Measurements from ENCODE around the gene DFFB.

Gene DFFB

DNA sequence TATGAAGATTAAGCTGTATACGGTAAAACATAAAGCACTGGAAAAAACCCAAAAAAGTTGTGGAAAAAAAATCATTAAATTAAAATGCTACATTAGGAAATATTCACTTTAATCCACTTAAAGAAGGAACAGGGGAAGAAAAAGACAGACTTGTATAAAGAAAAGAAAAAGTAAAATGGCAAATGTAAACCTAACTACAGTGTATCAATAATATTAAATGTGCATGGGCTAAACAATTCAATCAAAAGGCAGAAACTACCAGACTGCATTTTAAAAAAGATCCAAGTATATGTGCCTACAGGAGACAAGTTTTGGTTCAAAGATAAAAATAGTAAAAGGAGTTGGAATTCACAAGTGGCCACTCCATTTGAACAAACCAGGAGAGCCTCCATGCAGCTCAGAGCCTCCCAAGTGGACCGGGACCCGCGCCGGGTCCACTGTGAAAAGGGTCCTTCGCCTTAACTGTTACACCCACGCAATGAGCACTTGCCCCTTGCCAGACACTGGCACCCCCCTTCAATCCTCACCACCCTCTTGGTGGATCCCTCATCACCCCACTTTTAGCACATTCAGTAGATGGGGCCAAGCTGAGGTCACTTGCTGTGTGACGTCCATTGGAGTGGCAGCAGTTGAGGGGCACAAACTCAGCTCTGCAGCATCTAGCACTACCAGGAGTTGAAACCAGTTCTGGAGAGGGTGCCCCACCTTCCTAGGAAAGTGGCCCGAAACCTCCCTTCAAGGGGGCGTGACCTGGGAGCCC is 41.9 kb downstream of the DFFB start:
- DNase-seq = no peak

GRCh38 chr1:3899754-3900149 is 42.5 kb downstream of the DFFB start:
- DNase-seq = no peak

GRCh38 chr1:3900150-3900968 is 43.1 kb downstream of the DFFB start, which contains the start of gene C1orf174:
TSS of gene C1orf174 (minus strand) at chr1:3900272. CDS start at chr1:3900186, 86 bp downstream.
- peak; percentile 97 for DNase-seq

DNA sequence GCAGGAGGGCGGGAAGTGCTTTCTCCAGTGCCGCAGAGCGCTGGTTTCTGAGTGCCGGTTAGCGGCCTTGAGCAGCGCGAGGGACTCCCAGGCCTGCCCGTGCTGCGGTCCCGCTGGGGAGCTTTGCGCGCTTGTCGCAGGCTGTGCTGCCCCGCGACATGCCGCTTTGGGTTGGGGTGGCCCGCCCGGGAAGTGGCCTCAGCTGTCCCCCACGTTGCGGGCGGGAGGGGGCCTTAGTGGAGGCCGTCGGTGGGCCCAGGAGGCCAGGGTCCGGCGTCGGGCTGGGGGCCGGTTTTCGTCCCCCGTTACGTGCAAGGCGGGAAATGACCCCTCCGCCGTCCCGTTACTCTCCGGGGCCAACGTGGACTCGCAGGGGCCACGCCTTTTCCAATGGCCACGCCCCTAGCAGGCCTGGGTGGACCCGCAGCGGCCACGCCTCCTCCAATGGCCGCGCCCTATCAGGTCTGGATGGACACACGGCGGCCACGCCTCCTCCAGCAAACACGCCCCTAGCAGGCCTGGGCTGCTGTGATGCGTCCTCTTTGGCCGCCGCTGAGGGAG is 43.8 kb downstream of the DFFB start:
- peak; percentile 55 for DNase-seq

GRCh38 chr1:3902111-3902511 is 44.8 kb downstream of the DFFB start:
- DNase-seq = no peak

DNA sequence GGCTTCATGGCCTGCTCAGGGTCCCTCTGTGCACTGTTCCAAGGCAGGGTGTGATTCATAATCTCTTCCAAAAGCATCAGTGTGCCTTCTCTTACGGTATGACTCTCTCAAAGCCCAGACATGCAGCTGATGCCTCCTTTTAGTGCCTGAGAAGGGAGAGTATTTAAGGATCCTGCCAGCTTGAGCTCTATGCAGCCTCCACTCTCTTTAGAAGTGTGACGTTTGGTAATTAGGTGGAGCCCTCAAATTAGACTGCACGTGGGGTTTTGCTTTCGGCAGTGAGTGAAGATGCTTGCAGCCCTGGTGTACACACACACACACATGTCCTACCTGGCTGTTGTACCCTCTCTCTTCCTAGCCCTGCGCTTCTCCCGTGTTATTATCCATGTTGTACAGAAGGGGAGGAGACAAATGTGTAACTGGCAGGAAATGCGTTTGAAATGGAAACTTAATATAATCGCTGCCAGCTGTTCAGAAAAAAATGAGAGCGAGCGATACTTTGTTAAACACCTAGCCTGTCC is 45.4 kb downstream of the DFFB start:
- no peak for DNase-seq

DNA sequence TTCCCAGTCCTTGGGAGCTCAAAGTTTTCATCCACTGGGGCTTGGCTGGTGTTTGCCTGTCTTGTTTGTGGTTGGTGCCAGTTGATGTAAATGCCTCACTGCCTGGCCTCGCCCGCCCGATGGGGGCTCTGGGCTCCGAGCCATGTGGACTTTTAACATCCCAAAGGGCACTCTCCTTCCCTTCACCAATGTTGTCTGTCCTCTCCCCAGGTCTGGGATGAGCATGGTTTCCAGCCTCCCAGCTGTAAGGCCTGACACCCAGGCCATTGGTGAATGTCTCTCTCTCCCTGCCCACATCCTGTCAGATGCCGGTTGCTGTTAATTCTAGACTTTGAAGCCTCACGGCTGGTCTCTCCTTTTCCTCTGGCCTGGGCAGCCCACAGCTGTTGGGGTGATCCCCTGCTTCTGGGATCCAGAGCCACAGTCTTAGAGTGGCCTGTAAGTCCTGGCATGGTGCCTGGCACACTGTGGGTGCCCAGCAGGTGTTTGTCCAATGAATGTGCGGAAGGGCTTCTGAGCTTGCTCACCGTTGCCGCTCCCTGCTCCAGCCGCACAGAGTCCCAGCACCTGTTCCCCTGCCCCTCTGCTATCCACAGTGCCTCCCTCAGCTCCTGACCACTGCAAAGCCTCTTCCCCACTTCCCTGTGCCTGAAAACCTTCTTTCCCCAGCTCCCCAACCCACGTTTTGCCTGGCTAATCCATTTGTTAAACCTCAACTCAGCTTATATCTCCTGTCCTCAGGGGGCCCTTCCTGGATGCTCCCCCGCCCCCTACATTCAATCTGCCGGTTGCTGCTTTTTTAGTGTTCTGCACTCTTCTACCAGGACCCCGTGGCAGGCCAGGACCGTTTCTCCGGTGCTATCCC is 46.1 kb downstream of the DFFB start:
- peak; percentile 46 for DNase-seq

GRCh38 chr1:3904006-3904842 is 46.9 kb downstream of the DFFB start:
- no peak for DNase-seq

GRCh38 chr1:3904843-3905185 is 47.5 kb downstream of the DFFB start:
- DNase-seq = no peak

GRCh38 chr1:3905266-3905952 is 48.1 kb downstream of the DFFB start:
- no peak for DNase-seq

- DNase-seq = no peak
Measured at GRCh38 chr1:3905953-3906671, 48.8 kb downstream of the DFFB start.

- DNase-seq = no peak
Measured at GRCh38 chr1:3906672-3907020, 49.4 kb downstream of the DFFB start.

DNA sequence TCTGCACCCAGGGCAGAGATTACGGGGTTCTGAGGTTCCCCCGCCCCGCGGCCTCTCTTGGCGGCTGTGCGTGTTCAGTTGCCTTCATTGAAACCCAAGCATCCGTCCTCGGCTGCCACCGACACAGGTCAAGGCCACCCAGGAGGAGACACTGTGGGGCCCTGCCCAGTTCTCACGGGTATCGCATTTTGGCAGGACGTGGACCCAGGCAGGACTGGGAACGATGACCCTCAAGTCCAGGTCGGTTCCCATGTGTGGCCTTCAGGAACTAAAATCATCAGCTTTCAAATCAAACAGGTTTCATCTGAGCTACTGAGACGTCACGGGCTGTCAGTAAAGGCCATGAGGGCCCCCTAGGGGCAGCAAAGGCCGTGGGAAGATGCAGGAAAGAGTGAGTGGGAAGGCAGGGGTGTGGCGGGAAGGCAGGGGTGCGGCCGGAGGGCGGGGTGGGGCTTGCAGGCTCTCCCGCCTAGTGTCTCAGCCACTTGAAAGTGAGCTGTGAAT is 49.8 kb downstream of the DFFB start:
- DNase-seq = no peak

DNA sequence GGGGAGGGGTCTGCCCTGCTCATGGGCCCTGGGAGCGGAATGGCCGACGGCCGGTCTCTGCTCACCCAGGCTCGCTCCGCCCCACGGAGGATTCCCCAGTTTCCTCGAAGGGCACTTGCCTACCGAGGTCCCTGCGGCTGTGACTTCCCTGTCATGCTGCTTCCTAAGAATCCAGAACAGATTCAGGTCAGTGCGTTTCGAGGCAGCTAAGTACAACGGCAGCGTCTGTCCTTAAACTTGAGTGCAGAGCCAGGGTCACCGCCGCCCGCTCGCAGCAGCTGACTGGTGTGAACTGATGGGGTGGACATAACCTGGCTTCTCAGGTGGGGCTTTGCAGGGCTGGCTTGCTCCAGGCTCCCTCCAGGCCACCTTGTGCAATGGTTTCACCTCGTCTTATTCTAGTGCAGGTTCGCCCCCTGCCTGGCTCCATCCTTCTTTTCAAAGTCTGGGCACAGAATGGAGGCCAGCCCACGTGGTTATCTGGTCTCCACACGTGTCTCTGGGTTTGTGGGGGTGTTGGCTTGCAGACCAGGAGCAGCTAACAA is 50.4 kb downstream of the DFFB start:
- no peak for DNase-seq

GRCh38 chr1:3908886-3909517 is 51.7 kb downstream of the DFFB start:
- DNase-seq = no peak

DNA sequence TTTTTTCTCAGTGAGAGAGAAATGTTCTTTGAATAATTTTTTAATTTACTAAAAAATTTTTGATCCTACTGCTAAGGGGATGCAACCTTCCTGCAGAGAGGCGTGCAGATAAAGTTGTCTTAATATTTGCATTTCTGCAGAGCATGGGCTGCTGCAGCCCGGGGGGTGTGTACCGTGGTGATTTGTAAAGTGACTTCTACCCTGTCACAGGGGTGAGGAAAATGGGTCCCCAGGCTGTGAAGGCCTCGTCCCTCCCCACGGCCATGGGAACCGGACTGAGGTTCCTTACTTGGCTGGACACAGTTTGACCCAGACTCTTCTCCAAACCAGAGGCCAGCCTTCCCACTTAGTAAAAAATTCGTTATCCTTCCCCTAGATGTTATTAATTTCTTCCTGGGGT is 52.3 kb downstream of the DFFB start:
- no peak for DNase-seq

DNA sequence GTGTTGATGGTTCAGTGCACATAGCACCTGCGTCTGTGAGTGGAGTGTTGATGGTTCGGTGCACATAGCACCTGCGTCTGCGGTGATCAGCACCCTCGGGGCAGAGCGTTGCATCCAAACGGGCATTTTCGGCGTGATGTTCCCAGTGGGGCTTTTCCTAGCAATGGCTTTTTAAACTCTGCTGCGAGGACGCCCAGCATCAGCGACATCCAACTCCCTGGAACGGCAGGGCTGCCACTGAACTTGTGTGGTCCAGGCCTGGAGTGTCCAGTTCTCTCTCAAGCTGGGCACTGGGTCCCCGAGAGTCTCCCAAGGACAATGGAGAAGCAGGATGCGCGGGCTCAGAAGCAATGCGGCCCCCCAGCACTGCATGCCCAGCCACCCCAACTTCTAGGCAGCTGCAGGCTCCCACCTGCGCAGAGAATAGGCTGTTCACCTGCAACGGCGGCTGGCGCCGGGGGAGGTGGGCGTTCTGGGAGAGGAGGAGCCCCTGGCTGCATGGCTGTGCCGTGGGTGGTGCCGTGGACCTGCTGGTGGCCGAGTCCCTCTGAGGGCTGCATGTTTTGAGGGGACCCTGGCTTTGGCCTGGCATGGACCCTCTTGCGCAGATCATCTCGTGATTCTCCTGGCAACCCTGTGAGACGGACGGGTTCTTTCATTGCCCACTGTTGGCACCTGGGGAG is 52.9 kb downstream of the DFFB start:
- DNase-seq = no peak

GRCh38 chr1:3910857-3911845 is 53.9 kb downstream of the DFFB start:
- no peak for DNase-seq

Data from NCI-H2081 treated with DMSO at 0.1 percent for 48 hours (cell line).